GM21390 (cell line): ENCODE measurements around the gene RNF34.

Experiments used
- ATAC-seq: cut with Tn5 transposase; IDR thresholded peaks from one replicate; pipeline ENCODE4 v1.9.1; 2021; ENCODE audit not compliant: unreplicated experiment

Gene RNF34

DNA sequence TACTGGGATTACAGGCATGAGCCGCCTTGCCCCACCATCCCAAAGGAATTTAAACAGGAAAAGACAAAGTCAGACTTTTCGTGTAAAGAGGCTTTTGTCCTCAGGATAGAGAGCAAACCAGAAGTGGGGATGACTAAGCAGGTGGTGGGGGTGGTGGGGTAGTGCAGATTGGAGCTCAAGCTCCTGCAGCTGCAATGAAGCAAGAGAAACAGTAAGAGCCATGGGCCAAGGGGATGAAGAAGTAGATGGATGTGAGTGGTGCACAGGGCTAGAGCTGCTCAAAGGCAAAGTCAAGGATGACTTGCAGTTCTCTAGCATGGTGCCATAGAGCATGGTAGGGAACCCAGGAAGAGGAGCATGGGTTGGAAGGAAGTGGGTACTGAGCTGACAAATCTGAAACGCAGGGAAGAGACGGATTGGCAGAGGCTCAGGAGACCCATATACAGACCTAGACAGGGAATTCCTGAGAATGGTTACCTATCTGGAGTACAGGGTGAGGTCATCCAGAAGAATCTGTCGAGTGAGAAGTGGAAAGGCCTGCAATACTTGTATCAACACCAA is 11.4 kb upstream of the RNF34 start:
- ATAC-seq, result no peak

DNA sequence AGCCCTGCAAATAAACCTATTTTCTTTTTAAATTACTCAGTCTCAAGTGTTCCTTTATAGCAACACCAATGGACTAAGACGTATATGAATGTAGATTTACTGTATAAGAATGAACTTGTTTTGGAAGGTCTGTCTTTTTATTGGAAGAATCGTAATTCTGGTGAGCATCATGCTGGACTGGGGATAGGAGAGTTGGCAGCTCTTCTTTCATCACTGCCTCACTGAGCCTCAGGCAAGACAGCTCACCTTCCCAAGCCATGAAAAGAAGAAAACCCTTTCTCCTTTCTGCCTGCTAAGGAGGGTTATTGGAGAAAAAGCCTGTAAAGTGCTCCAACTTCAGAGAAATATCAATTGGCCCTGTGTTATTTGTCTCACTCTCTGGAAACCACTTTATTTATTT is 9.1 kb upstream of the RNF34 start:
- no peak for ATAC-seq

DNA sequence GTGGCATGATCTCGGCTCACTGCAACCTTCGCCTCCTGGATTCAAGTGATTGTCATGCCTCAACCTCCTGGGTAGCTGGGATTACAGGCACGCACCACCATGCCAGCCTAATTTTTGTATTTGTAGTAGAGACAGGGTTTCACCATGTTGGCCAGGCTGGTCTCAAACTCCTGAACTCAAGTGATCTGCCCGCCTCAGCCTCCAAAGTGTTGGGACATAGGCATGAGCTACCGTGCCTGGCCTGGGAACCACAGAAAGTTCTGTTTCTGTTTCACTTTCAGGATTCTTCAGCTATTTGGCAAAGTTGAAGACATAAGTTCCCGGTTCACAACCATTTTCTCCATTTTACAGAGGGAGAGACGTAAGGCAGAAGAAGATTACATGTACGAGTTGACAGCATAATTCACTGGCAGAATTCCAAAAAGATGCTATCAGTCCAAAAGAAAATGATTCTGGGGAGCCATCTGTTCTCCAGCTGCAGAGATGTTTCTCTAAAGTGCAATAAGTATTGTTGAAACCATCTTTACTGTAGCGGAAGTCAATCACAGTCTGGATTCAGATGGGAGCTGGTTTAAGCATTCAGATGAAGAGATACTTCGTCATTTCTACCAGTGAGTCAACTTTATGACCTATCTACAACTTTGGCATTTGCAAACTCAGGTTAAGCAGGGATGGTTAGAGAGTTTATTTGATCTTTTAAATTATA is 8.1 kb upstream of the RNF34 start:
- ATAC-seq, result no peak

DNA sequence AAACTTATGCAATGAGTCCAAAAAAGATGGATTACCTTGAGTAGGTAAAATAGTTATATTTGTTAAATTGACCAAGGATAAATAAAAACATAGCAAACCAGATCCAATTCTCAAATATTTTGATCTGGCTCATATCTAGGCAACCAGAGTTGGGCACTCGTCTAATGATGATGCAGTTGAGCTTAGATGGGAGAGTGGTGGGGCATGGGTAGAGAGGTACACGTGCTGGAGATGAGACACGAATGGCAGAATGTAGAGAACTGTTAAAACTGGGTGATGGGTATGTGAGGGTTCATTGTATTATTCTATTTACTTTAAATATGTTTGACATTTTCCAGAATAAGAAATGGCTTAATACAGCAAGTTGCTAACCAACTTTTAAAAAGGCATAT is 7.6 kb upstream of the RNF34 start:
- ATAC-seq, result no peak

DNA sequence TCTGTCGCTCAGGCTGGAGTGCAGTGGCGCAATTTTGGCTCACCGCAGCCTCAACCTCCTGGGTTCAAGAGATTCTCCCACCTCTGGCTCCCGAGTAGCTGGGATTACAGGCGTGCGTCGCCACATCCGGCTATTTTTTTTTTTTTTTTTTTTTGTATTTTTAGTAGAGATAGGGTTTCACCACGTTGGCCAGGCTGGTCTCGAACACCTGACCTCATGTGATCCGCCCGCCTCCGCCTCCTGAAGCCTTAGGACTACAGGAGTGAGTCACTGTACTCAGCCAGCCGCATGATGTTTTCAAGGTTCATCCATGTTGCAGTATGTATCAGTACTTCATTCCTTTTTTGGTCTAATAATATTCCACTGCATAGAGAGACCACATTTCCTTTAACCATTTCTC is 2.4 kb upstream of the RNF34 start:
- ATAC-seq, result no peak

DNA sequence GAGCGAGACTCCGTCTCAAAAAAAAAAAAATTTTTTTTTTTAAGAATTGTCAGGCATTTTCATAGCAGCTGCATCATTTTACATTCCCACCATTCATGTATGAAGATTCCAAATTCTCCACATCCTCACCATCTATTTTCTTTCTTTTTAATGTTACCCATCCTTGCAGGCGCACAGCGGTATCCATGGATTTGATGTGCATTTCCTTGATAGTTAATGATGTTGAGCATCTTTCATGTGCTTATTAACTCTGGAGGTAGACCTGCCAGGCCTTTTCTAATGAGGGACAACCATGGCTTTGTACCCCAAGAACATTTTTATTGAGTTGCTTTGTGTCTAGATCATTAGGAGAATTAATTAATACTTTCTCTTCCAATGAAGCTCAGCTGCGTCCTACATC is 1.6 kb upstream of the RNF34 start:
- no peak for ATAC-seq

DNA sequence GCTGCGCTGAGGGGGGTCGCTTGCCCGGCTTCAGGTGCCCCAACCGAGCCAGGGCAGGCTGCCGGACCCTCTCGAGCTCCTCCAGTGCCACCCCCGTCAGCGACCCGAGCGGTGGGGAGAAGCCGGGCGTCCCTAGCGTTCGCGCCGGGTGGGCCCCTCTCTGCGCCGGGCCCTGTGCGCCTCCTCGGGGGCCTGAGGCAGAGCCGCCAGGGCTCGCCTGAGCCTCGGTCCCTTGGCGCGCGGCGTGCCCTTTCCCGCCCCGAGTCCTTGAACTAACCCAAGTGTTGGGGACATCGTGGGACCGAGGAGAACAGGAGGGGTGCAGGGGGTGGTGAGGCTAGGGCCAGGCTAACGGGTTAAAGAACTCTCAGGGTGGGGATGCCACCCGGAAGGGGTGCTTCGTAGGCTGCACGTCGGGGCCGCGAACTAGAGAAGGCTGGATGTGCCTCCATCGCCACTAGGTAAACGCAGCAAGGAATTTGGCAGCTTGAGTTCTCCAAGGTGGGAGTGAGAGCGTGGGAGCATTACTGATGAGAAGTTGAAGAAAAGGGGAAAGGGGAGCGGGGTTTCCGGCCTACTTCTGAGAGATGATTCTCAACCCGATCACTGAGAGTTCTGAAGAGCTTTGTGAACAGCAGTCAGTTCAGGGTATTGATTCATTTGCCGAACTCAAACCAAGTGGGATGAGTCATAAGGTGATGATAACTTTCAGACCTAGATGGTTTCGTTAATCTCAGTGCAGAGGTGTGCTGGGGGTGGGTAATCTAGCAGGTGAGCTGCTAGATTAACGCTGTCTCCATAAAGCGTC is 618 bp downstream of the RNF34 start:
- ATAC-seq, result peak; percentile 34

DNA sequence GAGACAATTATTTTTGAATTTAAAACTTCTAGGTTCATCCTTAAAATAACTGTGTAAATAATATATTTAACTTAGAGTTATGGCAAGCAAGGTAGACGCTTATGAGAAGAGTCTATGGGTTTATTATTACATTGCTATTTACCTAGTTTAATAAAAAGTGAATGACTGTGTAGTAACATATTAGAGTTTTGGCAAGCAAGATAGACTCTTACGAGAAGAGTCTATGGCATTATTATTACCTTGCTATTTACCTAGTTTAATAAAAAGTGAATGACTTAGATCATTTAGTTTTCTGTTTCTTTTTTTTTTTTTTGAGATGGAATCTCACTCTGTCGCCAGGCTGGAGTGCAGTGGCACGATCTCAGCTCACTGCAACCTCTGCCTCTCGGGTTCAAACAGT is 3.8 kb downstream of the RNF34 start:
- ATAC-seq, result no peak

DNA sequence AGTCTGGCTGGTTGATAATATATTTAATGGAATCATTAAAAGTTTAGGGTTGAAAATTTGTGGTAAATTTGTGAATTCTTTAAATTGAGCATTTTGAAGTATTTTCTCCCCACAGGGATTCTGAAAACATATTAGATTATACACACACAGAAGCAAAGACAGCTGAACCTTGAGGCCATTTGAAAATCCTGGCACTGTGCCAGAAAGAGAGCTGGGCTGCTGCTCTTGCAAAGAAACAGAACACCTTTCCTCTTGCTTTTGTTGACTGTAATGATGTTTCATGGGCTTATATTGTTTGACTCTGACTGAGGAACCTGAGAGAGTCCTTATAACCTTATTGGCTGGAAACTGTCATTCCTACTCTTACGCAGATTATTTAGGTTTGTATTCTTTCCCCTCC is 4.8 kb downstream of the RNF34 start:
- no peak for ATAC-seq

DNA sequence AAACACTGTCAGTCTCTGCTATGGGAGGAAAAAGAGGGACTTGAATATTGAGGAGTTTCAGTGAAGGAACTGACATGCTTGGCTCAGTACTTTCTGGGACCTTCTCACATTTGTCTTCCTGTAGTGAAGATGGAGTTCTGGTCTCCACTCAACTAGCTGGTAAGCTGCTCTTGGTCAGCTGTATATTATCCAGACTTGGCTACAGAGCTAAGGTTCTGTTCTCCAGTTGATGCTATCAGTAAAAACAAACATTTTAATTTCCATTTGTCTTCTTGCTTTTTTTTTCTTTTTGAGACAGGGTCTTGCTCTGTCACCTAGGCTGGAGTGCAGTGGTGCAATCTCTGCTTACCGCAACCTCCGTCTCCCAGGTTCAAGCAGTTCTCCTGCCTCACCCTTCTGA is 5.3 kb downstream of the RNF34 start:
- ATAC-seq, result no peak

DNA sequence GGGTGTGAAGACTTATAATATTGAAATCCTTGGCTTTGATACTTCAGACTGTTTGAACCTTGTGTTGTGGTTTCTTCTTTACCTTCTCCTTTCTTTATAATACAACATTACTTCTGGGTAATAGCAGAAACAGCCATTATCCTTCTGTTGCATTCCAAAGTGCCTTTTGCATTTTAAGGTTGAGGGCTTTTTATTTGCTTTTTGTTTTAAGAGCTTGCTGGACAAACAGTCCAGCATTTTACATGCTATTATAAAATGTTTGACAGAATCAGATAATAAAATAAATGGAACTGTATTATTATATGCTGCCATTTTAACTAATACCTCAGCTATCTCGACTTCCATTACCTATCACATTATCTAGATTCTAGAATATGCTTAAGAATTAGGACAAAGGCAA is 14.0 kb downstream of the RNF34 start:
- no peak for ATAC-seq

DNA sequence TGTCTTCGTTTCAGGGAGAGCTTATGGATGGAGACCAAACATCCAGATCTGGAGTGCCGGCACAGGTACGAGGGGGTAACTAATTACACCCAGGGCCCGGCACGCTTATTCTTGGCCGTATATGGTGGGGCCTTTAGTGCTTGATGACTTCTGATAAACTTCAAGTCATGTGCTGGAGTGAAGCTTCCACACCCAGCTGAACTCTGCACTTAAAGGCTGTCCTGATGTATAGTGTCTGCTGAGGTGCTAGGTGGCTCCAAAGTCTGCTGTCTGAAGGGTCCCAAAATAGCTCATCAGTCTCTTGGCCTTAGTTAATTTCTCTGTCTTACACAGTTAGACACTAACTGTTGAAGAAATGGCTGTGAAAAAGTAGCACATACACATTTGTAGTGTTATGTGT is 17.9 kb downstream of the RNF34 start:
- ATAC-seq, result no peak

DNA sequence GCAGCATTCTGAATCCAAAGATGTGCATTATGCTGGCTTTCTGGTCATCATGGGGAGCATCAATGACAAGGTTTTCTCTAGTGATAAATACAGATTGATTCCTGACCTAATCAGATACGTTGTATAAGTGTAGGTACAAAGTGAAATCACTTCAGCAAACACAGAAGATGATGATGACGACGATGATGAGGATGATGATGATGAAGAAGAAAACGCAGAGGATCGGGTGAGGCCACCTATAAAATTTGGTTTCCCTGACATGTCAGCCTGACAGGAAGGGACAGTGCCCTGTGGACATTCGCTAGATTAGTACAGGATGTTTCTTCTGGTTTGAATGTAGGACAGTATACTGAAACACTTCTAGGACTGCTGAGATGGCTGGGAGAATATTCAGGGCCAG is 20.2 kb downstream of the RNF34 start:
- ATAC-seq, result no peak

DNA sequence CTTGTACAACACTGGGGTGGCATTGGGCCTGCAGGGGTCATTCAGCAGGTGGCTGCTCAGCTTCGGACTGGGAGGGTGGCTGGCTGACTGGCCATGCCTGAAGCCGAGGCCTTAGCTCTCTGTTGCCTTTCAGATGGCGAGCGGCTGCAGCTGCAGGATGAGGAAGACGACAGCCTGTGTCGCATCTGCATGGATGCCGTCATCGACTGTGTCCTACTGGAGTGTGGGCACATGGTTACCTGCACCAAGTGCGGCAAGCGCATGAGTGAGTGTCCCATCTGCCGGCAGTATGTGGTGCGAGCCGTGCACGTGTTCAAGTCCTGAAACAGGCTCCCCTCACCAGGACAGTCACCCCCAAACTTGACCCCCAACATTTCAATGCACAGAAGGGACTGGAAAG is 23.3 kb downstream of the RNF34 start:
- no peak for ATAC-seq

DNA sequence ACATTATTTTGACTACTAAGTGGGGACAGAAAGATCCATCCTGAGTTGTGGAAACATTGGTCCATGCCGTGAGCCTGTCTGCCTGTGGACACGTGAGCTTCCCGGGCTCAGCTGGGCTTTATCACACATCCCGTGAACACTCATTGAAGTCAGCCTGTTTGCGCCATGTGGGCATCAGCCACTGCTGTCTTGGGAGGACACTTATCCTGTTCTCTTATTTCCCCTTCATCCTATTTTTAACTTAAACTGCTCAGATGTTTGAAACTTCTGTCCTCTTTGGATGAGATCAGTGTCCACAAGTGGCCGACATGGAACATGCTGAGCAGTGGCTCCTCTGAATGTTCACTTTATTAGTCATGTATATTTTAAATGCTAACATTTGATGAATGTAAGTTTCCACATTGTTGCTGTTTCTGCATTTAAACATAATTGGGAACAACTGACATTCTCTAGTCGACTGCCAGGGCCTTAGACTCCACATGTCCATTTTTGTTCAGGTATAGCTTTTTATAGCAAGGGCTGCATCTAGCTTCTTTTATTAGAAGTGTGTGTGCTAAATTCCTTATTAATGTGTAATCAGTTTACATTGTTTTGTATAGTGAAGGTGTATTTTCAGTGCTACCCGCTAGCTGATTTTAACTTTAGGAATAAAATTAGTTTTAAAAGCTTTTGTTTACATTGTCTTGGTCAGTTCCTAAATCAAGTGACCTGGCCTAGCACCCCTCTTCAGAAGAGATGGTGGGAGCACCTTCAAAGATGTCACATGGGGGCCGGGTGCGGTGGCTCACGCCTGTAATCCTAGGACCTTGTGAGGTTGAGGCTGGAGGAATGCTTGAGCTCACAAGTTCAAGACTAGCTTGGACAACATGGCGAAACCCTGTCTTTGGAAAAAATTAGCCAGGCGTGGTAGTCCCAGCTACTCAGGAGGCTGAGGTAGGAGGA is 24.0 kb downstream of the RNF34 start:
- no peak for ATAC-seq

DNA sequence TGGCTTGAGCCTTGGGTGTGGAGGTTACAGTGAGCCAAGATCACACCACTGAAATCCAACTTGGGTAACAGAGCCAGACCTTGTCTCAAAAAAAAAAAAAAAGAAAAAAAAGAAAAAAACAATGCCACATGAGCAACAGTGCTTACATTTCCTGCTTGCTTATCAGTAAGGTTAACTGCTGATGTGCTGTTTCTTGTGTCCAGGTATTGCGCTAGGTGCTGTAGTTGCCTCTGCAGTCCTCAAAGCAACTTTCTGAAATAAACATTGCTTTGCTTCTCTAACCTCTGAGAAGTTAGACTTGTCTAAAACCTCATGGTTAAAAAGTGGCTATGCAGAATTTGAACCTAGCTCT is 24.7 kb downstream of the RNF34 start:
- no peak for ATAC-seq

DNA sequence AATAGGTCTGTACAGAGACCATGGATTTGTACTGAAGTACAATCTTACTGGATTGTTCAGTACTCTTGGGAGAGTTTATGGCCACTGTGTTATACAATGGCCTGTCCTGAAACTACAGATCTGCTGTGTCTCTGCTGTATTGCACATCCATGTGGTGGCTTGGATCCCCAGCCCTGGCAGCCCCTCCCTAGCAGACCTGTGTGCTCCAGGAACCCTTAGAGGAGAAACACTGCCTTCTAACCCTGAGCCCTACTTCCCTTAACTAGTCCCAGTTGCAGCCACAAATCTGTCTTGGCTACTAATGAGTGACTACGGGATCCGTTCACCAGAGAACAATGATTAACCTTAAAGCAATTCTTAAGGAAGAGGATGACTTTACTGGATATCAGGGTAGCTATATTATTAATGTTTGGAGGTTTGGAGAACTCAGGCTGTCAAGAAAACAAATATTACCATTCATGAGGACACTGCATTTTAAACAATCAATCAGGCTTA is 27.7 kb downstream of the RNF34 start:
- no peak for ATAC-seq

DNA sequence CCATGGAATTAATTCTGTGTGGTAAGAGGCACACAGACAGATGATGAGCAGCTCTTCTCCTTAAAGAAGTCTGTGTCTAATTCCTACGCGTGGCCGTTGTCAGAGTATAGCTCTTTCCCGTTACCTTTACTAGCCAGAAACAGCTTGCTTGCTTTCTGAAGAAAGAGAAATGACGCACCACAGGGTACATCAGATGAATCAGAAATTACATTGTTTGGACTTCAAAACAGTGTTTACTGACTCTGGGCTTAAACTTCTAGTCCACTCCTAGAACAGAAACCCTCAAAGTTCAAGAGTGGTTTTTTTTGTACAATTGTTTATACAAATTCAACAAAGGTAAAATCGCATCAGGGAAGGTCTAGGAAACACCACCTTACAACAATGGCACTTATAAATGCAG is 29.0 kb downstream of the RNF34 start:
- no peak for ATAC-seq

DNA sequence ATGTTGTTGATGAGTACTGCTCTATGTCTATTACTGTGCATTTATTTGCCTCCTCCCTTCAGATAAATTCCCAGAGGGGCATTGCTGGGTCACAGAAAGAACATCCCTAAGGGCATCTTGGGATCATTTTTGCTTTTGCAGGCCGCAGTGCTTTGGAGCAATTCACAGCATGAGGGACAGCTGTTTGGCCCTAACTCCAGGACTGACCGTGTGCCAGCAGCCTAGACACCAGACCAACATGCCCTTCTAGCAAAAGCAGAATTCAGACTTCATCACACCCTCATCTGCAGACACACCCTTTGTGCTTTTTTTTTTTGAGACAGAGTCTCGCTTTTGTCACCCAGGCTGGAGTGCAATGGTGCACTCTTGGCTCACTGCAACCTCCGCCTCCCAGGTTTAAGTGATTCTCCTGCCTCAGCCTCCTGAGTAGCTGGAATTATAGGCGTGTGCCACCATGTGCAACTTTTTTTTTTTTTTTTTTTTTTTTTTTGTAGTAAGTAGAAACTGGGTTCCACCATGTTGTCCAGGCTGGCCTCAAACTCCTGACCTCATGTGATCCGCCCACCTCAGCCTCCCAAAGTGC is 31.0 kb downstream of the RNF34 start:
- no peak for ATAC-seq

DNA sequence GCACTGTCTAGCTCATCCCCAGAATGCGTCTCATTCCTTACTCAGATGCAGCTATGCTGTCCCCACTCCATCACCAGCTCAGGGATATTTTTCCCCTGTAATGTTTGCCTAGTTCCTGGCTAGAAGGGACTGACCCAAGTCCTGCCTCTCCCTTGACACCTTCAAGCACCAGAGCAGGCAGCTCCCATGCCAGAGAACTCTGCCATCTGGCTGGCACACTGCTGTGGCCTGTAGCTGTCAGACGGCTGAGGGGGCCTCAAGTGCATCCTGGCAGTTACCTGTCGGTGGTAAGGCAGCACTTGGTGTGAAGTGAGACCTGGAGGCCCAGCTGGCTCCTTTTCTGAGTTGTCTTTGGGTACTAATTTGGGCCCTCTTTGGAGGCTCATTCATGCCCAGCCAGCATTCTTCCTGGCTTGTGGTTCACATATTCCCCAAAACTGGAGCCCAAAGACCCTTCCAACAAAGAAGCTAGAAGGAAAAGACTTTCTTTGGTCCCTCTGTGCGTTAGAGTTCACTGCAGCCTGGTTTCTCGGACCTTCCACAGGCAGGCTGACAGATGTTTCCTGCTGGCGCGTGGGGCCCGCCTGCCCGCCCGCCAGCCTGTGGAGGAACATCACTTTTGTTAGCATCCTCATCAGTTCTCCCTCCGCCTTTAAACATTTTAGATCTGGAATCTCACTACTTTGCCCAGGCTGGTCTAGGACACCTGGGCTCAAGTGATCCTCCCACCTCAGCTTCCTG is 33.0 kb downstream of the RNF34 start:
- ATAC-seq, result no peak
